HL-60 (cell line): Measurements from ENCODE around the gene WDR31.

Experiments used
- GABPA ChIP-seq: IDR thresholded peaks from 2 replicates; pipeline ENCODE4 v1.6.1; 2012; ENCODE audit warnings: low read depth
- POLR2AphosphoS5 ChIP-seq: IDR thresholded peaks from 2 replicates; pipeline ENCODE4 v1.6.1; 2012; ENCODE audit warnings: low read depth
- SPI1 ChIP-seq: IDR thresholded peaks from 2 replicates; pipeline ENCODE4 v1.6.1; 2012; ENCODE audit warnings: low read depth, mild to moderate bottlenecking, borderline replicate concordance
- TF ChIP-seq, protein P1 (sequence below): IDR thresholded peaks from one replicate; pipeline ENCODE4 v1.5.1; 2011; ENCODE audit warnings: low read length, control low read depth, inconsistent platforms; ENCODE audit not compliant: insufficient read depth
- TF ChIP-seq, protein P2 (sequence below): IDR thresholded peaks from 2 replicates; pipeline ENCODE4 v1.6.1; 2012; ENCODE audit warnings: low read depth; ENCODE audit not compliant: insufficient replicate concordance

DNA sequence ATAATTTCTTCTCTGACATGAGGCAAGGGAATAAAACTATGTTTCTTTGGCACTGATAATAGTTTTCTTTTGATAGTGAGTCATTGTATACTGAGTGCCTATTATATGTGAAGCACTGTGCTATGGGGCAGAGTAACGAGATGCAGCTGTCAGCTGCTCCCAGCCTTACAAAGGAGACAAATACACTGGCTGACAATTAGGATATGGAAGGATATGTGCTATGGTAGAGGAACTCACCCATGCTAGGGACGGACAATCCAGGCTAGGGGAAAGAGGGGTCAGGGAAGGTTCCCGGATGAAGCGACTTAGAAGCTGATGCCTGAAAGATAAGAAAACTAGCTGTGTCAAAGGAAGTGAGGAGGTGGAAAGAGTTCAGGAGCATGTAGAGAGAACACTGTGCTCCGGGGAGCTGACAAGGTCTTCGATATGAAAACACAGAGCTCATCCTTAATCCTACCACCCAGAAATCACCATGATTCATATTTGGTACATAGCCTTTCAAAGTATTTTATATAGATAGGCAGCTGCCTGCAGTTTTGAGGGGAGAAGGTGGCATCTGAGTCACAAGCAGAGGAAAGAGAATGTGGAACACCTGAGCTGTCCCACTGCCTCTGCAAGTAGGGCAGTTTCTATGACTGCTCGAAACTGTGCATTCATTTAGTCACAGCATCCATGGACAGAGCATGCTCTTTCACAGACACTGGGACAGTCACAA is 21.4 kb upstream of the WDR31 start:
- TF ChIP-seq, protein P1, sequence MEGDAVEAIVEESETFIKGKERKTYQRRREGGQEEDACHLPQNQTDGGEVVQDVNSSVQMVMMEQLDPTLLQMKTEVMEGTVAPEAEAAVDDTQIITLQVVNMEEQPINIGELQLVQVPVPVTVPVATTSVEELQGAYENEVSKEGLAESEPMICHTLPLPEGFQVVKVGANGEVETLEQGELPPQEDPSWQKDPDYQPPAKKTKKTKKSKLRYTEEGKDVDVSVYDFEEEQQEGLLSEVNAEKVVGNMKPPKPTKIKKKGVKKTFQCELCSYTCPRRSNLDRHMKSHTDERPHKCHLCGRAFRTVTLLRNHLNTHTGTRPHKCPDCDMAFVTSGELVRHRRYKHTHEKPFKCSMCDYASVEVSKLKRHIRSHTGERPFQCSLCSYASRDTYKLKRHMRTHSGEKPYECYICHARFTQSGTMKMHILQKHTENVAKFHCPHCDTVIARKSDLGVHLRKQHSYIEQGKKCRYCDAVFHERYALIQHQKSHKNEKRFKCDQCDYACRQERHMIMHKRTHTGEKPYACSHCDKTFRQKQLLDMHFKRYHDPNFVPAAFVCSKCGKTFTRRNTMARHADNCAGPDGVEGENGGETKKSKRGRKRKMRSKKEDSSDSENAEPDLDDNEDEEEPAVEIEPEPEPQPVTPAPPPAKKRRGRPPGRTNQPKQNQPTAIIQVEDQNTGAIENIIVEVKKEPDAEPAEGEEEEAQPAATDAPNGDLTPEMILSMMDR: no peak
- TF ChIP-seq POLR2AphosphoS5 (no peak), GABPA (no peak), SPI1 (no peak)
- TF ChIP-seq, protein P2, sequence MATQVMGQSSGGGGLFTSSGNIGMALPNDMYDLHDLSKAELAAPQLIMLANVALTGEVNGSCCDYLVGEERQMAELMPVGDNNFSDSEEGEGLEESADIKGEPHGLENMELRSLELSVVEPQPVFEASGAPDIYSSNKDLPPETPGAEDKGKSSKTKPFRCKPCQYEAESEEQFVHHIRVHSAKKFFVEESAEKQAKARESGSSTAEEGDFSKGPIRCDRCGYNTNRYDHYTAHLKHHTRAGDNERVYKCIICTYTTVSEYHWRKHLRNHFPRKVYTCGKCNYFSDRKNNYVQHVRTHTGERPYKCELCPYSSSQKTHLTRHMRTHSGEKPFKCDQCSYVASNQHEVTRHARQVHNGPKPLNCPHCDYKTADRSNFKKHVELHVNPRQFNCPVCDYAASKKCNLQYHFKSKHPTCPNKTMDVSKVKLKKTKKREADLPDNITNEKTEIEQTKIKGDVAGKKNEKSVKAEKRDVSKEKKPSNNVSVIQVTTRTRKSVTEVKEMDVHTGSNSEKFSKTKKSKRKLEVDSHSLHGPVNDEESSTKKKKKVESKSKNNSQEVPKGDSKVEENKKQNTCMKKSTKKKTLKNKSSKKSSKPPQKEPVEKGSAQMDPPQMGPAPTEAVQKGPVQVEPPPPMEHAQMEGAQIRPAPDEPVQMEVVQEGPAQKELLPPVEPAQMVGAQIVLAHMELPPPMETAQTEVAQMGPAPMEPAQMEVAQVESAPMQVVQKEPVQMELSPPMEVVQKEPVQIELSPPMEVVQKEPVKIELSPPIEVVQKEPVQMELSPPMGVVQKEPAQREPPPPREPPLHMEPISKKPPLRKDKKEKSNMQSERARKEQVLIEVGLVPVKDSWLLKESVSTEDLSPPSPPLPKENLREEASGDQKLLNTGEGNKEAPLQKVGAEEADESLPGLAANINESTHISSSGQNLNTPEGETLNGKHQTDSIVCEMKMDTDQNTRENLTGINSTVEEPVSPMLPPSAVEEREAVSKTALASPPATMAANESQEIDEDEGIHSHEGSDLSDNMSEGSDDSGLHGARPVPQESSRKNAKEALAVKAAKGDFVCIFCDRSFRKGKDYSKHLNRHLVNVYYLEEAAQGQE: no peak
